HCT116 (cell line): ENCODE results near the gene SH2D1B. TPM values are rescaled to one million over a fixed set of nuclear protein-coding genes. Genes with fewer than 3 reads are reported as not detected.

Experiments
- ATAC-seq: fragments of 200-7000 bp; cut with Tn5 transposase; 2 replicates; pipeline ENCODE4 v1.9.1; 2020; ENCODE audit warnings: mild to moderate bottlenecking, moderate library complexity
- BruUV-seq: library from RNA; stranded (reverse); fragments of 400-500 nt; replicated peaks from 2 replicates; lab custom pipeline; 2021; lab: Mats Ljungman, UMichigan
- CTCF ChIA-PET: fragments of 300-600 bp; sonication (Branson Sonifier 250); formaldehyde crosslinking; loops from one replicate; lab custom pipeline; 2021; ENCODE audit warnings: antibody characterized with exemption; lab: Charles Lee
- POLR2A ChIA-PET: fragments of 300-600, 350-600 bp; sonication (Branson Sonifier 250); formaldehyde crosslinking; loops from one replicate; lab custom pipeline; 2021; ENCODE audit warnings: antibody characterized with exemption; lab: Charles Lee
- RAD21 ChIA-PET, 2 experiments: fragments of 300-600 bp; sonication (Branson Sonifier 250); formaldehyde crosslinking; loops; one replicate each; lab custom pipeline; 2023; ENCODE audit warnings: low total read pairs in 2 of 2; ENCODE audit not compliant: uncharacterized antibody in 2 of 2, unreplicated experiment in 2 of 2, low non-redundant PET in 1 of 2; lab: Charles Lee
- DNase-seq: peaks from one replicate; pipeline ENCODE4 v3.0.0-alpha.2; 2010; ENCODE audit warnings: low read depth, low spot score
- H2AFZ ChIP-seq: fragments of 200-600 bp; shearing (Covaris generic), sonication (generic); 2 replicates; pipeline ENCODE4 v1.6.1; 2017; ENCODE audit warnings: low read depth, mixed run types, mixed read lengths, antibody characterized with exemption, low read length; ENCODE audit not compliant: poor library complexity, severe bottlenecking
- H3K27ac ChIP-seq: 2 replicates; pipeline ENCODE4 v1.5.1; 2012; ENCODE audit warnings: low read depth, low read length
- H3K27me3 ChIP-seq: fragments of 200-600 bp; sonication (generic); 2 replicates; pipeline ENCODE4 v1.6.1; 2016; ENCODE audit warnings: mixed run types, low read length, mixed read lengths; ENCODE audit not compliant: insufficient read depth
- H3K36me3 ChIP-seq, 2 experiments: fragments of 200-500 bp in 1 of 2; fragments of 200-600 bp in 1 of 2; sonication (Bioruptor generic) in 1 of 2; sonication (generic) in 1 of 2; 2 replicates each; pipeline versions ENCODE4 v1.5.1 to v1.6.1; 2014 to 2016; ENCODE audit warnings: low read length in 2 of 2, inconsistent platforms in 1 of 2, mixed read lengths in 1 of 2, mixed run types in 1 of 2; ENCODE audit not compliant: insufficient read depth in 2 of 2, control insufficient read depth in 1 of 2
- H3K4me1 ChIP-seq, 2 experiments: fragments of 200-600 bp in 1 of 2; sonication (generic) in 1 of 2; 2 replicates each; pipeline versions ENCODE4 v1.5.1 to v1.6.1; 2012 to 2017; ENCODE audit warnings: low read length in 2 of 2, inconsistent platforms in 1 of 2, mild to moderate bottlenecking in 1 of 2, mixed read lengths in 1 of 2, mixed run types in 1 of 2, moderate library complexity in 1 of 2; ENCODE audit not compliant: insufficient read depth in 2 of 2, control insufficient read depth in 1 of 2
- H3K4me2 ChIP-seq: fragments of 200-600 bp; sonication (generic); 2 replicates; pipeline ENCODE4 v1.6.1; 2017; ENCODE audit warnings: mixed run types, low read length, mixed read lengths
- H3K4me3 ChIP-seq, 2 experiments: fragments of 200-600 bp in 1 of 2; sonication (generic) in 1 of 2; replicated peaks in 1 of 2; 2 replicates each; pipeline ENCODE4 v1.5.1; 2011 to 2016; ENCODE audit warnings: low read length in 2 of 2, control low read depth in 1 of 2, low read depth in 1 of 2, mild to moderate bottlenecking in 1 of 2, mixed read lengths in 1 of 2, mixed run types in 1 of 2
- H3K79me2 ChIP-seq: fragments of 200-600 bp; sonication (generic); 2 replicates; pipeline ENCODE4 v1.6.1; 2017; ENCODE audit warnings: mild to moderate bottlenecking, mixed run types, low read length, moderate library complexity, mixed read lengths; ENCODE audit not compliant: insufficient read depth
- H3K9ac ChIP-seq: fragments of 200-600 bp; sonication (generic); 2 replicates; pipeline ENCODE4 v1.6.1; 2016; ENCODE audit warnings: low read length, mixed read lengths
- H3K9me2 ChIP-seq: fragments of 200-600 bp; sonication (generic), shearing (Covaris generic); 2 replicates; pipeline ENCODE4 v1.6.1; 2017; ENCODE audit warnings: mixed run types, mild to moderate bottlenecking, moderate library complexity; ENCODE audit not compliant: insufficient read depth
- H3K9me3 ChIP-seq, 2 experiments: fragments of 200-500 bp in 1 of 2; fragments of 200-600 bp in 1 of 2; sonication (Bioruptor generic) in 1 of 2; sonication (generic) in 1 of 2; 2 replicates each; pipeline ENCODE4 v1.6.1; 2014 to 2017; ENCODE audit warnings: low read length in 2 of 2, mixed read lengths in 2 of 2, inconsistent platforms in 1 of 2, low read depth in 1 of 2, mild to moderate bottlenecking in 1 of 2, mixed run types in 1 of 2, moderate library complexity in 1 of 2; ENCODE audit not compliant: control insufficient read depth in 1 of 2, insufficient read depth in 1 of 2
- H4K20me1 ChIP-seq: fragments of 200-600 bp; sonication (generic), shearing (Covaris generic); 2 replicates; pipeline ENCODE4 v1.6.1; 2017; ENCODE audit warnings: mixed run types, mild to moderate bottlenecking, moderate library complexity; ENCODE audit not compliant: insufficient read depth
- ATF3 ChIP-seq: IDR thresholded peaks from 2 replicates; pipeline ENCODE4 v1.6.1; 2012
- CBX3 ChIP-seq: IDR thresholded peaks from 2 replicates; pipeline ENCODE4 v1.6.1; 2012; ENCODE audit warnings: low read depth
- CEBPB ChIP-seq: IDR thresholded peaks from 2 replicates; pipeline ENCODE4 v1.6.1; 2012; ENCODE audit warnings: low read depth
- CTCF ChIP-seq, 3 experiments: fragments of 200-600 bp in 1 of 3; sonication (generic) in 1 of 3; IDR thresholded peaks in 2 of 3; conservative IDR thresholded peaks in 1 of 3; 2 replicates each; pipeline ENCODE4 v1.5.1; 2012 to 2017; ENCODE audit warnings: low read depth in 2 of 3, low read length in 2 of 3, antibody characterized with exemption in 1 of 3, borderline replicate concordance in 1 of 3, control low read depth in 1 of 3, mild to moderate bottlenecking in 1 of 3, mixed read lengths in 1 of 3, mixed run types in 1 of 3, moderate library complexity in 1 of 3; ENCODE audit not compliant: insufficient read depth in 1 of 3
- EGR1 ChIP-seq: IDR thresholded peaks from 2 replicates; pipeline ENCODE4 v1.6.1; 2012; ENCODE audit warnings: low read depth
- ELF1 ChIP-seq: IDR thresholded peaks from 2 replicates; pipeline ENCODE4 v1.6.1; 2012; ENCODE audit warnings: low read depth, borderline replicate concordance
- EZH2 ChIP-seq: fragments of 200-600 bp; sonication (generic); IDR thresholded peaks from 2 replicates; pipeline ENCODE4 v1.6.1; 2017; ENCODE audit warnings: antibody characterized with exemption, mixed run types
- EZH2phosphoT487 ChIP-seq: fragments of 200-600 bp; IDR thresholded peaks from 2 replicates; pipeline ENCODE4 v1.6.1; 2018; ENCODE audit warnings: antibody characterized with exemption, borderline replicate concordance
- FOSL1 ChIP-seq: IDR thresholded peaks from 2 replicates; pipeline ENCODE4 v1.6.1; 2012; ENCODE audit warnings: low read depth
- JUND ChIP-seq: IDR thresholded peaks from 2 replicates; pipeline ENCODE4 v1.6.1; 2012
- POLR2AphosphoS5 ChIP-seq: IDR thresholded peaks from 2 replicates; pipeline ENCODE4 v1.6.1; 2011; ENCODE audit warnings: mild to moderate bottlenecking, low read depth, low read length, moderate library complexity
- RAD21 ChIP-seq: IDR thresholded peaks from 2 replicates; pipeline ENCODE4 v1.6.1; 2012; ENCODE audit warnings: low read depth, mild to moderate bottlenecking
- SRF ChIP-seq: IDR thresholded peaks from 2 replicates; pipeline ENCODE4 v1.6.1; 2012; ENCODE audit warnings: low read depth
- TCF7L2 ChIP-seq: IDR thresholded peaks from 2 replicates; pipeline ENCODE4 v1.7.0; 2011; ENCODE audit warnings: borderline replicate concordance, inconsistent platforms; ENCODE audit not compliant: insufficient read depth, insufficient read length; ENCODE audit errors: extremely low read depth
- YY1 ChIP-seq: IDR thresholded peaks from 2 replicates; pipeline ENCODE4 v1.6.1; 2011; ENCODE audit warnings: low read length, low read depth, moderate library complexity, mild to moderate bottlenecking; ENCODE audit not compliant: insufficient replicate concordance; ENCODE audit errors: extremely low read depth
- ZBTB33 ChIP-seq: IDR thresholded peaks from 2 replicates; pipeline ENCODE4 v1.6.1; 2011; ENCODE audit warnings: mild to moderate bottlenecking, low read length, moderate library complexity; ENCODE audit not compliant: insufficient replicate concordance; ENCODE audit errors: extremely low read depth
- ZFX ChIP-seq: fragments of 450-650 bp; IDR thresholded peaks from 2 replicates; pipeline ENCODE4 v1.6.1; 2017
- ZNF274 ChIP-seq: fragments of 200-500 bp; sonication (Bioruptor generic); IDR thresholded peaks from 2 replicates; pipeline ENCODE4 v1.6.1; 2014; ENCODE audit warnings: mild to moderate bottlenecking, low read depth, low read length, inconsistent platforms
- intact Hi-C: fragments of 100-400 bp; cut with micrococcal nuclease; formaldehyde crosslinking; loops from 2 replicates; pipeline ENCODE4 v1.10.0; 2022
- total RNA-seq: library from RNA; stranded (reverse); gene quantifications from one replicate; pipeline ENCODE4 v1.2.1, GENCODE V29; 2021; ENCODE audit not compliant: unreplicated experiment
- TF ChIP-seq, protein P1 (sequence below): IDR thresholded peaks from 2 replicates; pipeline ENCODE4 v1.6.1; 2012

Gene SH2D1B
- total RNA-seq, 1 experiment from 2014 or later, result 0.12 TPM

DNA sequence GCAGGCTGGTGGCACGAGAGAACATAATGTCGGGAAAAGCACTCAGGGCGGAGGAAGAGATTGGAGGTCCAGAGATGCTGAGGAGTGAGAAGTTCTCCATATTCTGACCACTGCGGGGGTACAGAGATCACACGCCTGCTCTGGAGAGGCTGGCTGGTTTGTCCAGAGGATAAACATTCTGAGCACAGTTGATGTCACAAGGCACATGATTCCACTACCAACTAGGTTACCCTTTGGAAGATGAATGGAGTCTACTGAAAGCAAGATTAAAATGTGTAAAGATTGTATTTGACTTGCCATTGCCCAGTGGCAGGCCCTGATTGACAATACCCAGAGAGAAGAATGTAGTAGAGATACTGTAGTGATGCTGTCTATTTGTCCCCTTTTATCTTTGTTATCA lies 35.2 kb downstream of the SH2D1B start, which contains the start of gene SPATA46:
Gene SPATA46 (minus strand): TSS at position 164 of the 400 bp plus-strand sequence. CDS start 64 bp downstream, at position 100.
- ATAC-seq, result no peak
- POLR2A ChIA-PET, result no interaction called here

More for the DNA sequence above, 35.2 kb downstream of the SH2D1B start, which contains the start of gene SPATA46:
- H3K79me2 ChIP-seq, result no peaks in the 10 kb centered on the region
- no peak within 1 kb of the TSS for H3K27ac ChIP-seq
- no peaks in the 10 kb centered on the region for H4K20me1 ChIP-seq
- BruUV-seq, result no TSS peak
- H3K4me1 ChIP-seq, result peaks cover 28 to 46% of the 10 kb centered on the region in 2 experiments
- no peak within 1 kb of the TSS for H2AFZ ChIP-seq
- RAD21 ChIA-PET, result no interaction called here
- no peaks in the 10 kb centered on the region for H3K9me2 ChIP-seq
- intact Hi-C loops, result no loop called here
- H3K9me3 ChIP-seq, result no peaks in the 10 kb centered on the region
- no peak for DNase-seq
- CTCF ChIA-PET, result no interaction called here
- no peak within 1 kb of the TSS for H3K4me3 ChIP-seq
- no peaks in the 10 kb centered on the region for H3K36me3 ChIP-seq
- H3K4me2 ChIP-seq, result no peak within 1 kb of the TSS
- H3K27me3 ChIP-seq, result no peaks in the 10 kb centered on the region
- H3K9ac ChIP-seq, result no peak within 1 kb of the TSS
- no peak for TF ChIP-seq SRF
- no peak for TF ChIP-seq YY1
- no peak for TF ChIP-seq FOSL1
- no peak for TF ChIP-seq EZH2
- TF ChIP-seq ZFX, result no peak
- TF ChIP-seq RAD21, result no peak
- TF ChIP-seq ATF3, result no peak
- no peak for TF ChIP-seq ZBTB33
- no peak for TF ChIP-seq EZH2phosphoT487
- TF ChIP-seq CTCF (IDR thresholded peaks at IDR 0.05 in 2 of 3, conservative IDR thresholded peaks at IDR 0.05 in 1 of 3; ENCODE audit: borderline replicate concordance in 1 of 3, insufficient read depth in 1 of 3, low read depth in 2 of 3, low read length in 2 of 3), result no peak
- TF ChIP-seq ELF1, result no peak
- TF ChIP-seq, protein P1, sequence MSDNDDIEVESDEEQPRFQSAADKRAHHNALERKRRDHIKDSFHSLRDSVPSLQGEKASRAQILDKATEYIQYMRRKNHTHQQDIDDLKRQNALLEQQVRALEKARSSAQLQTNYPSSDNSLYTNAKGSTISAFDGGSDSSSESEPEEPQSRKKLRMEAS, result no peak
- no peak for TF ChIP-seq ZNF274
- no peak for TF ChIP-seq POLR2AphosphoS5
- TF ChIP-seq CEBPB, result no peak
- no peak for TF ChIP-seq CBX3
- no peak for TF ChIP-seq EGR1
- no peak for TF ChIP-seq JUND
- TF ChIP-seq TCF7L2, result no peak
